Activated CD4-positive, alpha-beta T cell treated with anti-CD3 and anti-CD28 coated beads, Interleukin-2, Interleukin-6, amounts not matched to agents 100 ng/mL and 50 ng/mL, durations not matched to agents 16 hours and 8 hours (primary cell): ENCODE results near the gene RELL1.
A peak's percentile ranks its signal among the peaks of the same experiment; 100 is the strongest.

Experiments used
- DNase-seq: peaks from one replicate; pipeline ENCODE4 v3.0.0-alpha.2; 2020

The RELL1 gene

DNA sequence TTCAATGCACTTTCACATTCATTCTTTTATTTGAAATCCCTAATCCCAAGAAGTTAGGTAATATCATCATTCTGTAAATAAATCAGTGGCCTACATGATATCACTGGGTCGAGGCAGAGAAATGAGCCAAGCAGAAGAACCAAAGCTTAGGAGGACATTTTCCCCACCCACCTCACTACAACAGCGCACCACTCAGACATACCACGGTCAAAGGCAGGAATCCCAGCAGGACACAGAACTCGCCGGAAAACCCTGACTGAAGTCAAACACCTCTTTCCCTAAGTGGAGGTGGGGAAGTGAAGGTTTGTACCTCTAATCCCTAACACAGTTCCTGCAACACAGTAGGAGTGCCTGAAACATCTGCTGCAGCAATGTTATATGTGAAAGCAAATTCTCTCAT is 21.5 kb downstream of the RELL1 start:
- DNase-seq, result no peak

DNA sequence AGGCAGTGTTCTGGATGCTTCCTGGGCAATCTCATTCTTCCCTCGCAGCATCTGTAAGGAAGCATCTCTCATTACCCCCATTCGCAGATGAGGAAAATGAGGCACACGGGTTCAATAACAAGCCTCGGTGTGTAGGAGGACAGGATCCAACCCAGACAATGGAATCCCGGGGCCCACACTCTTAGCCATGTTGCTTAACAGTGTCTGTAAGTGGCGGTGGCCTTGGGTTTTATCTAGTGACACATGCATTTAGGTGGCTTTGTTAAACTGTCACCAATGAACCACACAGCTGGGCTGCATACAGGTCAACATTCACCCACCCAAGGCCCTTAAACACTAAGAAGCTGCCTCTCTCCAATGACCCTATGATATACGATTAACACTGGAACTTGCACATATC is 22.6 kb downstream of the RELL1 start:
- DNase-seq, result no peak

DNA sequence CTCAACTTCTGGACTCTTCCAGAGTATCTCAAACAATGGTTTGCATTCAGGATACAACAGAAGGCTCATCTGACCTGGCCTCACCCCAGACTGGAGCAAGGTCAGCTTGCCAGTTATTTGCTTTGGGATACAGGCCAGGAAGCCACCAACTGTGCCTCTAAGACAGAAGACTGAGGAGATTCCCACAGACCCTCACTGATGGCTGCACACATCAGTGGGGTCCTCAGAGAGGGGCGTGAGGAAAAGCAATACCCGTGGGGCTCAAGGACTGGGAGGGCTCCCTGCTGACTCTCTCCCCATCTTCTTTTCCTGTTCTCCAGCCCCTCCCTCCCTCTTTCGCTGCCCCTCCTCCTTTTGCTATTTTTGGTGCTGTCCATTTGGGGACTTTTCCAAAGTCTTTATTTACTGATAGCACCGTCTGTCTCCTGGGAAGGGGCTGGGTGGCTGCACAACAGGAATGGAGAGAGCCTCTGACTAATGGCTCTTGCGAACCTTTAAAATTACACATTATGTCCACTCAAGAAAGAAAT is 23.2 kb downstream of the RELL1 start:
- no peak for DNase-seq

DNA sequence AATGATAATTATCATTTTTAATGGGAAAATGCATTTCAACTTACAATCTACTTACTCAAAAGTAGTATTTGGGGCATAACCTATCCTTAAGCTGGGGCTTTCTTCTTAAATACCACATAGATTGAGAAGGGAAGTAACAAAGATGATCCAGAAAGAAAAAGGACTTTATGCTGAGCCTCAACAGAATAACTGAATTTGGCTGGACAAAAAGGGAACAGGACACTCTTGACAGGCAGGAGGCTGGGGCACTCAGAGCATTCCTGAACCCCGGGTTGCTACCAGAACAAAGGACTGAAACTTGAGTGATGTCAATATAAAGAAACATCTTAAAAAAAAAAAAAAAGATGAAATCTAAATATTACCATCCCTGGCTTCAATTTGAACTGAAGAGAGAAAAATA is 23.9 kb downstream of the RELL1 start:
- DNase-seq, result no peak

DNA sequence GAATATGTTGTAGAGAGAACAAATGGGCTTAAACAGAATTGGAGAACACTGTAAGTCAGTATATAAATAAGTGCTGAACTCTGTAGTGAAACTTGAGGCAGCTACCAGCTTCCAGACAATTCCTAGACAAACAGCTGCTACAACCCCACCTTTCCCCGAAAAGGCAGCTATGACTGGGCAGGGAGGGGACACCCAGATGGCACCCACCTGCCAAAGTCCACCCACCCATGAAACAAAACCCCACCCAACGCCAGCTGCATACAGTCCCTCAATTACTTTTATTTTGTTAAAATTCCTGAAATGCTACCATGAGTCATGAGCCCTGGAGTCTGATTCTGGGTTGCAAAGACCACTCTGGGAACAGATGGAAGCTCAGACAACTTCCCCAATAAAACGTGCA is 24.4 kb downstream of the RELL1 start:
- no peak for DNase-seq

DNA sequence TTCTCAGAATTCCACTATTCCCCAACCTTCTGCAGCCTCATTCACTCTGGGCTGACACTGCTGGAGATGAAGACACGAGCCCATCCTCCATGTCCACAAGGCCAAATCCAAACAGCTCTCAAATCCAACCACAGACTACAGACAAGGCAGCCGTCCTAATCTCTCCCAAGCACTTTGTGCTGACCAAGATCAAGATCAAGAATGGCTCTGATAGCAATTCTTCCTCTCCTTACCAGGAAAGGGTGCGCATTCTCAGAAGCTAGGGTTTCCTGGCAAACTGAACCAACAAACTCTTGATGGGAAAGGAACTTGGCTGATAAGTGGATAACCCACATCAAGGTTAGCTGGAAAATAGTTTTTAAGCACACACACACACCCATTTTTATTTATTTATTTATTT is 26.5 kb downstream of the RELL1 start:
- DNase-seq, result no peak

DNA sequence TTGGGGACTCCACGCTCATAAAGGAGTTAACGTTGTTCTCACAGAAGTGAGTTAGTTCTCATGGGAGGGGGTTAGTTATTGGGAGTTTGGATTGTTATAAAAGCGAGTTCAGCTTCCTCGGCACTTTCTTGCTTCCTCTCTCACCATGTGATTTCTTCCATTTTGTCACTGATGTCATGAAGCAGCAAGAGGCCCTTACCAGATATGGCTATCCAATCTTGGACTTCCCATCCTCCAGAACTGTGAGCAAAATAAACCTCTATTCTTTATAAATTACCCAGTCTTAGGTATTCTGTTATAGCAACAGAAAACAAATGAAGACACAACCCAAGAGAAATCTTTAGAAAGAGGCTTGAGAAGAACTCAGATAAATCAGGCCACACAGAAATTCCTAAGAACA is 29.5 kb downstream of the RELL1 start:
- no peak for DNase-seq

DNA sequence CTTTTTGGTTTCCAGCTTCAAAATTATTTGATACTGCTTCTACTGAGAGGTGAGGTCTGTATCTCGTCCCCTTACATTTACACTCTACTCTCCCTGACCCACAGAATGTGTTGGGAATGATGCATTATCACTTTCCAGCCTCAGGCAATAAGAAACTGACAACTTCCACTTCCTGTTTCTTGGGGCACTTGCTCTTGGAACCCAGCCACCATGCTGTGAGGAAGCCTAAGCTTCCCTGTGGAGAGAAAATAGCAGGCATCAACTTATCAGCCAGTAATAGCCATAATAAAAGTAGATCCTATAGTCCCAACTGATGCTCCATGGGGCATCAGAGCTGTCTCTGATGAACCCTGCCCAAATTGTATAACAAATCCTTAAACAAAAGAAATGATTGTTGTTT is 32.6 kb downstream of the RELL1 start:
- no peak for DNase-seq

DNA sequence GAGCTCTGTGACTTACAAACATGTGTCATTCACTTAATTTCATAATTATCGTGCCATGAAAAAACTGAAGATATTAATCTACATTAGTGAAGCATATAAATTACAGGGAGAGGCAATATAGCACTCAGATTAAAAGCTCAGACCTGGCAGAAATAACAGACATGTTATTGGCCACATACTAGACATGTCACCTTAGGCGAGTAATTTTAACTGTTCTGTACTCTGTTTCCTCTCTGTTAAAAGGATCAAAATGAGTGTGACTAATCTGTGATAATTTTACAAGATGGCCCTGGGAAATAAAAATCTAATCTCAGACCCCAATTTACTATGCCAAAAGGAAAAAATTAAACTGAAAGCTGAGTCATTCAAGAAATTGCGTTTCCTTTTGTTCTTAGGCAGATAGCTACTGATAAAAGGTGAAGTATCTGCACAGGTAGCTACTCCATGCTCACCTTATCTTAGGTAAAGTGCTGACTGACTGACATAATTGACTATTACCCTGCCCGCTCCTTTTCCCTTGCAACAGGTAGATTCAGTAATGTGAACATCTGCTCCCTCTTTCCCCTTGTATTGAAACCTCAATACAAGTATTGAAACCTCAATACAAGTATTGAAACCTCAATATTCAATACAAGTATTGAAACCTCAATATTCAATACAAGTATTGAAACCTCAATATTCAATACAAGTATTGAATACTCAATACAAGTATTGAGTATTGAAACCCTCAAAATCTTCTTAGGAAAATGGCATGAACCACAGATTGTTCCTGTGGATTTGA is 33.2 kb downstream of the RELL1 start:
- peak; percentile 9 for DNase-seq

DNA sequence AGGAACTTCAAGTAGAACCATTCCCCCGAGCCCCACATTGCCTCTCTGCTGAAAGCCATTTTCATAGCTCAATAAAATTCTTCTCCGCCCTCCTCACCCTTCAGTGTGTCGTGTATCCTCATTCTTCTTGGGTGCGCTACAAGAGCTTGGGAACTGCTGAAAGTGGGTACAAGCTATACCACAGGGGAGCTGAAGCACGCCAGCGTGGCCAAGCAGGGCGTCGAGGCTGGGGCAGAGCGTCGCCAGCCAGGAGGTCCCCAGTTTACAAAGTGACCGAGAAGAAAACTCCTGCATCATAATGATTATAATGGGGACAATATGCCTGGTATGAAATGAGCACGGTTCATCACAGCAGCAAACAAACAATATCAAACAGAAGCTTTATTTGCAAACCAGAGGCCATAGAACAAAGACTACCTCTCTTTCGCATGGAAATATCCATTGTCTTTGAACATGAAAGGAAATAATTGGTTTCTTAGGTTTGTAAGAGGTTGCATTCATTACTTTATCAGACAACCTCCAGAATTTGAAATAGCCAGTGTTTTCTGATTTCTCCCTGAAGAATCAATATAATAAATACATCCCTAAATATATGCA is 34.3 kb downstream of the RELL1 start:
- DNase-seq, result no peak

DNA sequence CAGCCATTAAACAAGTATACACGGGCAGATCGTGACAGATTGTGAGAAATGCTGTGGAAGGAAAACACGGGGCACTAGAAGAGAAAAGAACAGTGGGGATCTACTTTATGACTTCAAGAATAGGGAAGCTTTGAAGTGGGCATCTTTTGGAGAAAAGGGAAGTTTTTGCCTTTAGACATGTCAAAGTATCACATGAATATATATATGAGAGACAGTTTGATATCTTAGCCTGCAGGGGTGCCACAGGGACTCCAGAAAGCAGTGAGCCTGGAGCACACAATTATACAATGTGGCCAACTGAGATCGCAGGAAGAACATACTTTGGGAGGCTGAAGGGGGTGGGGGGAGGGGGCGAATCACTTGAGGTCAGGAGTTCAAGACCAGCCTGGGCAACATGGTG is 35.7 kb downstream of the RELL1 start:
- DNase-seq, result no peak

DNA sequence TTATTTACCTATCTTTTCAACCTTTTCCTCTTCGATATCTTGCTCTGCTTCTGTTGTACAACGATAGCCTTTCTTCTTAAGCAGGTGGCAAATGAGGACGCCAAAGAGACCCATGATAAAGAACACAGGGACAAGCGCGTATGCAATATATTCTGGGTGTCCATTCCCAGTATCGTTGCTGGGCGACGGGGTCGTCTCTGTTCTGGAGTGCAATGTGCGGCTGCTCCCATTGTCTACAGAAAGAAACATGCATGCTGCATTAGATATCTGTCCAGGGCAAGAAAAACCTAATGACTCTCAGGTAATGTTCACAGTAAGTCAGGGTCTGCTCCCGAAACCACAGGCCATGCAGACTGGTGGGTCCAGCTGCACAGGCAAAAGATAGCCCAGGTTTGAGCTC is 36.9 kb downstream of the RELL1 start:
- no peak for DNase-seq

DNA sequence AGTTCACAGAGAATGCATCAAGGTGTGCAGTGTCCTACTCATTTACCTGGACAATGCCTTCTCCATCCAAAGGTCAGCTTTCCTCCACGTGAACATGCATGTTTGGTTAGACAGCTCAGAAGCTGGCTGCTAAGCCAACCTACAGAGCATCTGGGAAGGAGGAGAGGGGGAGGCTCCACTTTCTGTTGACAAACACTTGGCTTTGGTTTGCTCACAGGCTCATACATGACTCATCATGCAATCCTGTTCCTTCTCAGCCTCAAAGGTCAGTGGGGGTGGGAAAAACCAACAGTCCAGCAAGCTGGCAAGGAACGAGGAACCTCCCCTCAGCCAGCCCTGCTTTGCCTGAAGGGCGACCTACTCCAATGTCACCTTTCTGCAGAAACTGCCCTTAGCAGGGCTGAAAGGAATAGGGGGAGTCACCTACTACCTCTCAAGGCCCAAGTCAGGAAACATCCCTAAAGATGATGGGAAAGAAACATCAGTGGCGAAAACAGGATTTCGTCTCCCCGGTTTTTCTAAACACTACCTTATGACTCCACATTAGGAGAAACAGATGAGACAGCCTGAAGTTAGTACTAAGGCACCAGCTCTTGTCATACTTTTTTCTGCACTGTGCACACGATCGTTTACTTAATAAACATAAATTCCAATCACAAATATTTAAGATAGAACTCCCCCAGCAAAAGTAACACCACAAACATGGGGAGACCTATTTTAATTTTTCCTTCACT is 37.9 kb downstream of the RELL1 start:
- peak; percentile 13 for DNase-seq

DNA sequence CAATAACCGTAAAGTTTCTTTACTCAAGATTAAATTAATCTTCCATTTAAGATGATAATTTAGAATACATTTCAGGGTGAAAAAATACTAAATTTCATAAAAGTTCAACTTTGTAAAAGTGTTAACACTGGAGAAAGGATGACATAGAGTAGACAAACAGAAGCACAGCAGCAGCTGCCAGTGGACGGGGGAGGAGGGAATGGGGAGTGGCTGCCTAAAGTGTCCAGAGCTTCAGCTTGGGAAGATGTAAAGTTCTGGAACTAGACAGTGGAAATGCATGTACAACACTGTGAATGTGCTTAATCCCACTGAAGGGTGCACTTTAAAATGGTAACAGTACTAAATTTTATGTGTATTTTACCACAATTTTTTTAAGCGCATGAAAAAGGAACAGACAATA is 39.9 kb downstream of the RELL1 start:
- no peak for DNase-seq

DNA sequence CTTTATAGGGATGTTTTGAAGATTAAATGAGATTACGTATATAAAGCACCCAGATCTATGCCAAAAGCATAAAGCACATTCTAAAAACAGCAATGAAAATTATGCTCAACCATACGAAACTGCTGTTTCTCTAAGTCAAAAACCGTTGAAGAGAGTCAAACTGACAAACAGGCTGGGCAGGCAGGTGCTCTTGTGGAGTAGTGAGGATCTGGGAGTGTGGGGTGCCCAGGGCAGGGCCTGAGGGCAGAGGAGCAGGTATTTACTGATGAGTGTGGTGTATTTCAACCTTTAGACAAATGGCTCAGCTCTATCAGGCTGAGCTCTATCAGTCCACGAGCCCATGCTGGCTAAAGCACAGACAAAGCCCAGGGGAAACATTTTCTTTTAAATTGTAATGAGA is 40.4 kb downstream of the RELL1 start:
- no peak for DNase-seq

DNA sequence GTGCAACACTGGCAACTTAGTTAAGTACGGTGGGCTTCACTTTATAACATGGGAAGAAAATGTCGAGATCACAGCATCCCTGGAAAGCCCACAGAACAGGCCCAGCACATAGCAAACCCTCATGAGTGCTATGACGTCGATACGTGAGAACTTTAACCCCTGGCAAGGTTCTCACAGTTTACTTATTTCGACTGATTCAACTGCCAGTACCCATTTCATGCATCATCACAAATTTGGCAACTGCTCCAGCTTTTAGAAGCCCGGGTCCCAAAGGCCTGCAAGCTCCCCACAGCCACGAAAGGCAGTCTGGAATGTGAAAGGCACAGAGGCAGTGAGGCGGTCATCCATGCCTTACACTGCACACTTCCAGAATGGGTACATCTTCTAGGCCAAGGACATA is 41.2 kb downstream of the RELL1 start:
- no peak for DNase-seq

DNA sequence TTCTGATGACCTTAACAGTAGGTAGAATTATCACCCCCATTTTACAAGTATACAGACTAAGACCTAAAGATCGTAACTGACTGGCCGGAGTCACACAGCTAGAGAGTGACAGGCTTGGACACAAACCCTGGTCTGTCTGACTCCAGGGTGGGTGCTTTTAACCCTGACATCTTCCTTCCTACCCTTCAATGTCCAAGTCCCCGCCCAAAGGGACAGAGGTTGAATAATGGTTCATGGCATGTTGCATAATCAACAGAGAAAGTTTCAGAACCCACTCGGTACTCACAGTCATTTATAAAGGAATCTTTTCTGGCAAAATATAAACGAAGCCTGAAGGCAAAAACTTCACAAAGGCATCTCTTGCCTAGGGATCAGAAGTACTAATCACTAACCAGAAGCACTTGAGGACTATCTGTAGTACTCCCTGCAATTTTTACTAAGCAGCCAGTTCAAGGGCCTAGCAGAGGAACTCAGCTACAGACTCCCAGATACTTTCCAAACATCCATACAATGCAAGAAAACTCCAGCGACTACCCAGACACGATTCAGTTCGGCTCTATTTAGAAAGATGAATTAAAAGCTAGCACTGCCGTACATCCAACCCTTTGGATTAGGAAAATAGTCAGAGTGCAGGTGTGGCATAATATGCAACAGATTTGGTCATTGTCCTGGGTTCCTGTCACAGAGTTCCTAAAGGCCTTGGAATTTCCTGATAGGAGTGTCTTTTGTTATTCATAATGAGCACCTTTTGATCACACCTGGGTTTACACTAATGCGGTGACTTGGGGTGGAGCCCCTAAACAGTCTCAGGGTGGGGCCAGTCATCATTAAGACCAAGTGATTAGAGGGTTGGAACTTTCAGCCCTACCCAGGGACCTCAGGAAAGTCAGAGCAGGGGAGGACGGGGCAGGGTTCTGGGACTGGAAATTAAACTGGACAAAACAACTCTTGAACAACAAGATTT is 44.0 kb downstream of the RELL1 start:
- no peak for DNase-seq

DNA sequence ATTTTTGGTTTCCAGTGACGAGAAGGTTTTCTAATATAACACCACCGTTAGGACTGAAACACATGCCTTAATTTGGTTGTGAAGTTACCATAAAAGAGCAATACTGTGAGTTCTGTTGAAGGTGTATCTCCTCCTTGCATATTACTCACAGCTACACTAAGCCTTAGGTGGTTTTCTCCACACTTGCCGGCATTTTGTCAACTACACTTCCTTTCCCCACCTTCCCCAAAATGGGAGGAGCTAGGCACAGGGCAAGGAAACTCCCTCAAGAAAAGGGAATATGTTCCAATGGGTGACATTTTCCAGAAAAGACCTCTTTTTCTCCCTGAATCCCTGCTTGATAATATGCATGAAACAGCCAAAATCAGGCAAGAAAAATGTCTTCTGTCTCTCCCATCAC is 44.8 kb downstream of the RELL1 start:
- no peak for DNase-seq

DNA sequence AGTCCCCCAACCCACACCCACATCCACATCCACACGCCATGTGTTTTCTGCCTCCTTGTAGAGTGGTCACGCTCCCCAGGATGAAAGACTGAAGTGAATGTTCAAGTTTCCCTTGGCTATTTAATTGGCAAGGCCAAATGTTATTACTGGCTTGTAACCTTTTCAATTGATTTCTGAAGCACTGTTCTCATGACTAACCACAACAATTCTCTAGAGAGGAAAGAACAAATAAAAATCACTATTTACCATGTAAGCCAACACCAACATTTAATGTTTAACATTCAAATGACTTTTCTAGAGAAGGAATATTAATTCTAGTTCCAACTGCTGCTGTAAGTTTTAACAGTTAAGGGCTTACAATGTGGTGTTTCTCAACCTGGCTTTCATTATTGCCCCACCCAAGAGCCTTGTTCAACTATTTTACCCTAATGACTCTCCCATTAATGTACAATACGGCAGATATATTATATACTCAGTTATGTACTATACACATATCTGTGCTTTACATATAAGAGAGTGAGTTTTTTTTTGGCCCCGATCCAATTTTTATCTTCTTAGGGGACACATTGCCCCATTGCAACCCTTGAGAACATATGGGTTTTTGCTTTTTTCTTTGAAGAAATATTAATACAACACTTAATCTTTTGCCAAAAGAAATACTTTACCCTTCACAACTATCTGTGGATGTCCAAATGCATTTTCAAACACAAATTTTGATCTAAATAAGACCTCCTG is 46.5 kb downstream of the RELL1 start:
- no peak for DNase-seq

DNA sequence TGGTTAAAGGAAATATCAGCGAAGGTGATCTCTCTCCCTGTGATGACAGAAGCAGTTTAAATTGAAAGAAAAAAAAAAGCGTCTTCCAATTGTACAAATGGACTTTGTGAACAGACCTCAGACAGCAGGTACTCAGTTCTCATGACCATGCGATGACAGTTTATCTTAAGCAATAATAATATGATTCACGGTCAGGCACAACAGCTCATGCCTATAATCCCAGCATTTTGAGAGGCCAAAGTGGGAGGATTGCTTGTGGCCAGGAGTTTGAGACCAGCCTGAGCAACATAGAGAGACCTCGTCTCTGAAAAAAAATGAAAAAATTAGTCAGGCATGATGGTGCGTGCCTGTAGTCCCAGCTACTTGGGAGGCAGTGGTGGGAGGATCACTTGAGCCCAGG is 51.0 kb downstream of the RELL1 start:
- no peak for DNase-seq

DNA sequence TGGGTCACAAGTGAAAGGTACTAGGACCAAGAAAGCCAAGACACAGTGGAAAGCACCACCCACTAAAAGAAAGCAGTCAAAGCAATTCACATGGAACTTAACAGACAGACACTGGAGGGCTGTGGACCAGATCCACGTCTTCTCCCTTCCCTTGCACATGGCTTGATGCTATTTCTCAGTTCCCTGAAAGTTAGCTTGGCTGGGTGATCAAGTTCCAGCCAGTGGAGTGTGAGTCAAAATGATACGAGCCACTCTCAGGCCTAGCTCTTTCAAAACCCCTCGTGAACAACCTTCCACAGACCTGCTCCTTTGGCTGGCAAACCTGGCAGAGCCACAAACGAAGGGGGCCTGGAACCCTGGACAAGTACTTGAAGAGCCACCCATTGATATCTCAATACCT is 52.0 kb downstream of the RELL1 start:
- no peak for DNase-seq

DNA sequence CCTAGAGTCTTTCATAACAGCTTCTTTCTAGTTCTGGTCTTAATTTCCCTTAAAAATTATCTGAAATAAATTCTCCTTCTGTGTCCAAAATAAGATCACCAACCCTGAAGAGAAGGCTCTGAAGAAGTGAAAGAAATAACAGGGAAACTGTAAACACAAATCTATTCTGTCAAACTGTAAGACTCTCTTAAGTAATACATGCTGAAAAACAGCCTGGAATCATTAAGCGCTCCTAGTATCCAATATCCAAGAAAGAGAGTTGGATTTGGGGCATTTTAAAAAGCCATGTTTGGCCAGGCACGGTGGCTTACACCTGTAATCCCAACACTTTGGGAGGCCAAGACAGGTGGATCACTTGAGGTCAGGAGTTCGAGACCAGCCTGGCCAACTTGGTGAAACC is 53.3 kb downstream of the RELL1 start:
- no peak for DNase-seq
